HUES6 (cell line): ENCODE data around the gene APIP.

Experiments
- H3K27ac ChIP-seq: 2 replicates; pipeline ENCODE4 v1.7.0; 2013; ENCODE audit warnings: low read depth, mild to moderate bottlenecking, low read length, inconsistent platforms
- H3K27me3 ChIP-seq: 2 replicates; pipeline ENCODE4 v1.6.1; 2013; ENCODE audit warnings: low read length; ENCODE audit not compliant: control insufficient read depth, insufficient read depth
- H3K36me3 ChIP-seq: 2 replicates; pipeline ENCODE4 v1.6.1; 2013; ENCODE audit warnings: low read length; ENCODE audit not compliant: control insufficient read depth, insufficient read depth
- H3K4me1 ChIP-seq: 2 replicates; pipeline ENCODE4 v1.6.1; 2013; ENCODE audit warnings: low read length; ENCODE audit not compliant: control insufficient read depth, insufficient read depth
- H3K4me3 ChIP-seq: 2 replicates; pipeline ENCODE4 v1.5.1; 2013; ENCODE audit warnings: low read depth, low read length
- H3K9ac ChIP-seq: one replicate; pipeline ENCODE4 v1.6.1; 2013; ENCODE audit warnings: mild to moderate bottlenecking, low read length
- H3K9me3 ChIP-seq: 2 replicates; pipeline ENCODE4 v1.6.1; 2013; ENCODE audit warnings: low read depth, low read length; ENCODE audit not compliant: control insufficient read depth, insufficient read depth

APIP gene

GRCh38 chr11:34859496-34859895 is 56.7 kb downstream of the APIP start:
- H3K27me3 ChIP-seq, result no peaks in the 10 kb centered on the region

GRCh38 chr11:34857463-34857862 is 58.7 kb downstream of the APIP start:
- no peak overlapping the region for H3K27ac ChIP-seq
- H3K9me3 ChIP-seq, result no peaks in the 10 kb centered on the region
- H3K36me3 ChIP-seq, result no peaks in the 10 kb centered on the region
- H3K27me3 ChIP-seq, result no peaks in the 10 kb centered on the region
- H3K4me1 ChIP-seq, result no peaks in the 10 kb centered on the region
- no peak overlapping the region for H3K9ac ChIP-seq
- no peak overlapping the region for H3K4me3 ChIP-seq

More at GRCh38 chr11:34859496-34859895, 56.7 kb downstream of the APIP start:
- Histone ChIP-seq H3K36me3 (no peaks in the 10 kb centered on the region), H3K27ac (no peak overlapping the region), H3K4me3 (no peak overlapping the region), H3K9ac (no peak overlapping the region), H3K4me1 (no peaks in the 10 kb centered on the region), H3K9me3 (no peaks in the 10 kb centered on the region)

GRCh38 chr11:34856251-34856650 is 59.9 kb downstream of the APIP start:
- no peaks in the 10 kb centered on the region for H3K4me1 ChIP-seq
- H3K27ac ChIP-seq, result no peak overlapping the region

GRCh38 chr11:34855754-34856095 is 60.5 kb downstream of the APIP start:
- H3K27me3 ChIP-seq, result no peaks in the 10 kb centered on the region
- H3K4me1 ChIP-seq, result no peaks in the 10 kb centered on the region
- no peak overlapping the region for H3K9ac ChIP-seq
- H3K4me3 ChIP-seq, result no peak overlapping the region
- H3K27ac ChIP-seq, result no peak overlapping the region
- no peaks in the 10 kb centered on the region for H3K9me3 ChIP-seq
- no peaks in the 10 kb centered on the region for H3K36me3 ChIP-seq

More at GRCh38 chr11:34856251-34856650, 59.9 kb downstream of the APIP start:
- Histone ChIP-seq H3K4me3 (no peak overlapping the region), H3K9ac (no peak overlapping the region), H3K9me3 (no peaks in the 10 kb centered on the region), H3K36me3 (no peaks in the 10 kb centered on the region), H3K27me3 (no peaks in the 10 kb centered on the region)

- Histone ChIP-seq H3K9me3 (no peaks in the 10 kb centered on the region), H3K4me3 (no peak overlapping the region), H3K27ac (no peak overlapping the region), H3K4me1 (no peaks in the 10 kb centered on the region), H3K27me3 (no peaks in the 10 kb centered on the region), H3K36me3 (no peaks in the 10 kb centered on the region), H3K9ac (no peak overlapping the region)
These were observed 61.0 kb downstream of the APIP start for GRCh38 chr11:34855021-34855753.

GRCh38 chr11:34851916-34852315 is 64.3 kb downstream of the APIP start:
- Histone ChIP-seq H3K4me3 (no peak overlapping the region), H3K27ac (no peak overlapping the region), H3K36me3 (no peaks in the 10 kb centered on the region), H3K9me3 (no peaks in the 10 kb centered on the region), H3K9ac (no peak overlapping the region), H3K4me1 (no peaks in the 10 kb centered on the region), H3K27me3 (no peaks in the 10 kb centered on the region)

GRCh38 chr11:34850334-34850733 is 65.8 kb downstream of the APIP start:
- Histone ChIP-seq H3K36me3 (no peaks in the 10 kb centered on the region), H3K4me1 (no peaks in the 10 kb centered on the region), H3K4me3 (no peak overlapping the region), H3K9me3 (no peaks in the 10 kb centered on the region), H3K27me3 (no peaks in the 10 kb centered on the region), H3K27ac (no peak overlapping the region), H3K9ac (no peak overlapping the region)

- H3K4me1 ChIP-seq, result no peaks in the 10 kb centered on the region
- H3K27ac ChIP-seq, result no peak overlapping the region
- H3K27me3 ChIP-seq, result no peaks in the 10 kb centered on the region
- H3K4me3 ChIP-seq, result no peak overlapping the region
- no peak overlapping the region for H3K9ac ChIP-seq
- no peaks in the 10 kb centered on the region for H3K9me3 ChIP-seq
- H3K36me3 ChIP-seq, result no peaks in the 10 kb centered on the region
These were observed 69.7 kb downstream of the APIP start for GRCh38 chr11:34846467-34846866.

GRCh38 chr11:34844463-34845112 is 71.6 kb downstream of the APIP start:
- Histone ChIP-seq H3K4me1 (no peaks in the 10 kb centered on the region), H3K9ac (no peak overlapping the region), H3K36me3 (no peaks in the 10 kb centered on the region), H3K27ac (no peak overlapping the region), H3K9me3 (no peaks in the 10 kb centered on the region), H3K27me3 (no peaks in the 10 kb centered on the region), H3K4me3 (no peak overlapping the region)

- Histone ChIP-seq H3K4me1 (no peaks in the 10 kb centered on the region), H3K27ac (no peak overlapping the region), H3K9me3 (no peaks in the 10 kb centered on the region), H3K4me3 (no peak overlapping the region), H3K27me3 (no peaks in the 10 kb centered on the region), H3K9ac (no peak overlapping the region), H3K36me3 (no peaks in the 10 kb centered on the region)
These were observed 72.9 kb downstream of the APIP start for GRCh38 chr11:34843271-34843670.

- Histone ChIP-seq H3K9me3 (no peaks in the 10 kb centered on the region), H3K4me3 (no peak overlapping the region), H3K4me1 (peaks cover 8% of the 10 kb centered on the region), H3K36me3 (no peaks in the 10 kb centered on the region), H3K27me3 (no peaks in the 10 kb centered on the region), H3K27ac (no peak overlapping the region), H3K9ac (no peak overlapping the region)
These were observed 75.3 kb downstream of the APIP start for GRCh38 chr11:34840736-34841386.
